Parathyroid adenoma (tissue), 2 donors: ENCODE measurements around the gene USB1.

Source experiments
- H2AFZ ChIP-seq: fragments of 300-600 bp; sonication (generic); one replicate; pipeline ENCODE4 v1.7.0; 2017; ENCODE audit warnings: antibody characterized with exemption, mild to moderate bottlenecking
- H3K27ac ChIP-seq: fragments of 300-600 bp; sonication (generic); one replicate; pipeline ENCODE4 v1.7.0; 2017
- H3K27me3 ChIP-seq: fragments of 300-600 bp; sonication (generic); one replicate; pipeline ENCODE4 v1.7.0; 2017; ENCODE audit warnings: low read length; ENCODE audit not compliant: control insufficient read depth, insufficient read depth
- H3K36me3 ChIP-seq: fragments of 300-600 bp; sonication (generic); one replicate; pipeline ENCODE4 v1.7.0; 2017; ENCODE audit warnings: low read length; ENCODE audit not compliant: control insufficient read depth, insufficient read depth
- H3K4me1 ChIP-seq: fragments of 300-600 bp; sonication (generic); one replicate; pipeline ENCODE4 v1.7.0; 2017; ENCODE audit warnings: control low read depth
- H3K4me2 ChIP-seq: fragments of 300-600 bp; sonication (generic); one replicate; pipeline ENCODE4 v1.7.0; 2017; ENCODE audit warnings: low read length
- H3K4me3 ChIP-seq: fragments of 300-600 bp; sonication (generic); one replicate; pipeline ENCODE4 v1.7.0; 2017; ENCODE audit warnings: low read depth, low read length
- H3K79me2 ChIP-seq: fragments of 300-600 bp; sonication (generic); one replicate; pipeline ENCODE4 v1.7.0; 2017; ENCODE audit warnings: control low read depth
- H3K9ac ChIP-seq: fragments of 300-600 bp; sonication (generic); one replicate; pipeline ENCODE4 v1.7.0; 2017; ENCODE audit warnings: mild to moderate bottlenecking
- H3K9me3 ChIP-seq: fragments of 300-600 bp; sonication (generic); one replicate; pipeline ENCODE4 v1.7.0; 2017; ENCODE audit warnings: low read length; ENCODE audit not compliant: control insufficient read depth
- TF ChIP-seq, protein P1 (sequence below): fragments of 300-600 bp; sonication (generic); IDR thresholded peaks from one replicate; pipeline ENCODE4 v1.7.0; 2017; ENCODE audit warnings: antibody characterized with exemption, mild to moderate bottlenecking
- donor health status: primary hyperparathyroidism.

The USB1 gene

GRCh38 chr16:58016840-58017446 is 15.7 kb downstream of the USB1 start:
- no peaks in the 10 kb centered on the region for H3K79me2 ChIP-seq
- no peaks in the 10 kb centered on the region for H3K36me3 ChIP-seq

DNA sequence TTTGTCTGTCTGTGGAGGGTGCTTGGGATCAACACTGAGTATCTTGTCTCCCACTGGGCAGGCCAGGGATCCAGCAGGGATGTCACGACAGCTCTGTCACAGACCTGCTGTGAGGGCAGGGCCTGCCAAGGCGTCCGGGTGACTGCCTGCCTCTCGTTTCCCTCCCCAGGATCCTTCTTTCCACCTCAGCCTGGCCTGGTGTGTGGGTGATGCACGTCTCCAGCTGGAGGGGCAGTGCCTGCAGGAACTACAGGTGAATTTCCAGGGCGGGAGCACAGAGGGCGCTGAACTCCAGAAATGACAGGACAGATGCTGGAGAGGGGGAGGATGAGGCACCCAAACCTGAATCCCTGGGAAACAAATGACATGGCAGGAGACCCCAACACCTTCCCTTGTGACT is 17.6 kb downstream of the USB1 start:
- Histone ChIP-seq H3K9ac (no peak overlapping the region), H3K79me2 (no peaks in the 10 kb centered on the region), H3K4me3 (no peak overlapping the region), H3K27me3 (no peaks in the 10 kb centered on the region), H3K9me3 (no peaks in the 10 kb centered on the region), H3K27ac (no peak overlapping the region), H3K4me2 (no peak overlapping the region), H3K36me3 (no peaks in the 10 kb centered on the region), H3K4me1 (peaks cover 11% of the 10 kb centered on the region), H2AFZ (no peak overlapping the region)
- TF ChIP-seq, protein P1, sequence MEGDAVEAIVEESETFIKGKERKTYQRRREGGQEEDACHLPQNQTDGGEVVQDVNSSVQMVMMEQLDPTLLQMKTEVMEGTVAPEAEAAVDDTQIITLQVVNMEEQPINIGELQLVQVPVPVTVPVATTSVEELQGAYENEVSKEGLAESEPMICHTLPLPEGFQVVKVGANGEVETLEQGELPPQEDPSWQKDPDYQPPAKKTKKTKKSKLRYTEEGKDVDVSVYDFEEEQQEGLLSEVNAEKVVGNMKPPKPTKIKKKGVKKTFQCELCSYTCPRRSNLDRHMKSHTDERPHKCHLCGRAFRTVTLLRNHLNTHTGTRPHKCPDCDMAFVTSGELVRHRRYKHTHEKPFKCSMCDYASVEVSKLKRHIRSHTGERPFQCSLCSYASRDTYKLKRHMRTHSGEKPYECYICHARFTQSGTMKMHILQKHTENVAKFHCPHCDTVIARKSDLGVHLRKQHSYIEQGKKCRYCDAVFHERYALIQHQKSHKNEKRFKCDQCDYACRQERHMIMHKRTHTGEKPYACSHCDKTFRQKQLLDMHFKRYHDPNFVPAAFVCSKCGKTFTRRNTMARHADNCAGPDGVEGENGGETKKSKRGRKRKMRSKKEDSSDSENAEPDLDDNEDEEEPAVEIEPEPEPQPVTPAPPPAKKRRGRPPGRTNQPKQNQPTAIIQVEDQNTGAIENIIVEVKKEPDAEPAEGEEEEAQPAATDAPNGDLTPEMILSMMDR = no peak

More at GRCh38 chr16:58016840-58017446, 15.7 kb downstream of the USB1 start:
- H3K27ac ChIP-seq = no peak overlapping the region
- no peak overlapping the region for H3K9ac ChIP-seq
- H3K4me1 ChIP-seq = no peaks in the 10 kb centered on the region
- H2AFZ ChIP-seq = no peak overlapping the region
- no peak overlapping the region for H3K4me3 ChIP-seq
- H3K9me3 ChIP-seq = no peaks in the 10 kb centered on the region
- TF ChIP-seq, protein P1 = no peak
- H3K27me3 ChIP-seq = no peaks in the 10 kb centered on the region
- H3K4me2 ChIP-seq = no peak overlapping the region

DNA sequence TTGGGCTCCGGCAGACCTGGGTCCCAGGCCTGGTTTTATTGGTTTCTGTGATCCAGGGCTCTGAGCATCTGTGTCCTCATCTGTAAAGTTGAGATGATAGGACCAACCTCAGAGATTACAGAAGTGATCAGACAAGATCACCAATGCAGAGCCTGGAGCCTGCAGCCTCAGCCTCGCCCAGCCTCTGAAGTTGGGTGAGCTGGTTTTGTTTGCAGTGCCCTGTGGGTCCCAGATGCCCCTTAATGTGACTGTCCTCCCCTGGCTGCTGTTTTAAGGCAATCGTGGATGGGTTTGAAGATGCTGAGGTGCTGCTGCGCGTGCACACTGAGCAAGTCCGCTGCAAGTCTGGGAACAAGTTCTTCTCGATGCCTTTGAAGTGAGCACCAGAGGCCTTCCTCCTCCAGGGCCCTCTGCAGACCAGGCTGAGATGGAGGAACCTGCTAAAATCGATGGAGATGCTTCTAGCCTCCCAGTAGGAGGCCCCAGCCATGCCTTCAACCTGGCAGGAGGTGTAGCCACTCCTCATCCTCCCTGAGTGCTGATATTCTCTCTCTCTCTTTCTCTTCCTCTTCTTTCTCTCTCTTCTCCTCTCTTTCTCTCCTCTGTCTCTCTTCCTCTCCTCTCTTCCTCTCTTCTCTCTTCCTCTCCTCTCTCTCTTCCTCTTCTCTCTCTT is 18.8 kb downstream of the USB1 start:
- Histone ChIP-seq H3K27me3 (no peaks in the 10 kb centered on the region), H3K9ac (no peak overlapping the region), H3K9me3 (no peaks in the 10 kb centered on the region), H2AFZ (no peak overlapping the region), H3K27ac (no peak overlapping the region), H3K4me1 (peaks cover 11% of the 10 kb centered on the region), H3K79me2 (no peaks in the 10 kb centered on the region), H3K4me2 (no peak overlapping the region), H3K36me3 (no peaks in the 10 kb centered on the region), H3K4me3 (no peak overlapping the region)
- TF ChIP-seq, protein P1 = no peak

- H3K4me3 ChIP-seq = no peak overlapping the region
- peaks cover 11% of the 10 kb centered on the region for H3K4me1 ChIP-seq
- TF ChIP-seq, protein P1 = peak; percentile 85
- no peak overlapping the region for H2AFZ ChIP-seq
- H3K27me3 ChIP-seq = no peaks in the 10 kb centered on the region
- no peak overlapping the region for H3K27ac ChIP-seq
- no peaks in the 10 kb centered on the region for H3K9me3 ChIP-seq
- no peak overlapping the region for H3K4me2 ChIP-seq
- no peaks in the 10 kb centered on the region for H3K79me2 ChIP-seq
- no peaks in the 10 kb centered on the region for H3K36me3 ChIP-seq
- no peak overlapping the region for H3K9ac ChIP-seq
These were observed 19.7 kb downstream of the USB1 start for GRCh38 chr16:58020628-58021521.
